G401 (cell line): ENCODE data around the gene CCR5AS.
A peak's percentile ranks its signal among the peaks of the same experiment; 100 is the strongest.
"Not testable (repeated sequence)": the region's sequence is repeated elsewhere in the genome, so short reads cannot be mapped to it uniquely, and the experiment has no call there.

Source experiments
- DNase-seq: peaks from one replicate; pipeline ENCODE4 v3.0.0-alpha.2; 2015; ENCODE audit warnings: low spot score
- in situ Hi-C: cut with HindIII; loops from 2 replicates; pipeline ENCODE4 v1.10.0; 2016; ENCODE audit warnings: low sequenced_read_pairs, mixed read lengths

CCR5AS gene

GRCh38 chr3:46389306-46389705 lies 17.6 kb downstream of the CCR5AS start:
- DNase-seq, result no peak

DNA sequence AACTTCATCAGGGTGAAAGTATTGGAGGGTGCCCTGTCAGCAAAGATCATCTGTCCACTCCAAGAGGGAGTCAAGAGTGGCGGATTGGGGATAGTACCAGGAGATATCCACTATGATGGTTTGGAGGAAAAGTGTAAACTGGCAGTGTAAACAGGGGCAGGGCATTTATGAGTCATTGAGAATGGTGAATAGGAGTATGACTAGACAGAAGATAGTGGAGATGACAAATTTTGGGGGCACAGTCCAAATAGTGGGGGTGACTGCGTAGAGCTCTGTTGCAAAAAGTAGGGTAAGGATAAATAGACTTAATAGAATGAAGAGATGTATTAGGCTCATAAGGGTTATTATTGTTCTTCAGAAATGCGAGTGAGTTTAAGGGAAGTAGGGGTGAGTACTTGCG lies 18.0 kb downstream of the CCR5AS start:
- in situ Hi-C loops, DNase-seq: not testable (repeated sequence)

More at GRCh38 chr3:46389306-46389705, 17.6 kb downstream of the CCR5AS start:
- in situ Hi-C loops, result no loop called here

- no peak for DNase-seq
- in situ Hi-C loops, result no loop called here
Observed at GRCh38 chr3:46386205-46386604, 20.7 kb downstream of the CCR5AS start.

- in situ Hi-C loops, result no loop called here
- no peak for DNase-seq
Observed at GRCh38 chr3:46383951-46384330, 22.9 kb downstream of the CCR5AS start.

- no peak for DNase-seq
- in situ Hi-C loops, result no loop called here
Observed at GRCh38 chr3:46383211-46383950, 23.5 kb downstream of the CCR5AS start.

- DNase-seq, result no peak
- in situ Hi-C loops, result no loop called here
Observed at GRCh38 chr3:46381625-46382024, 25.2 kb downstream of the CCR5AS start.

DNA sequence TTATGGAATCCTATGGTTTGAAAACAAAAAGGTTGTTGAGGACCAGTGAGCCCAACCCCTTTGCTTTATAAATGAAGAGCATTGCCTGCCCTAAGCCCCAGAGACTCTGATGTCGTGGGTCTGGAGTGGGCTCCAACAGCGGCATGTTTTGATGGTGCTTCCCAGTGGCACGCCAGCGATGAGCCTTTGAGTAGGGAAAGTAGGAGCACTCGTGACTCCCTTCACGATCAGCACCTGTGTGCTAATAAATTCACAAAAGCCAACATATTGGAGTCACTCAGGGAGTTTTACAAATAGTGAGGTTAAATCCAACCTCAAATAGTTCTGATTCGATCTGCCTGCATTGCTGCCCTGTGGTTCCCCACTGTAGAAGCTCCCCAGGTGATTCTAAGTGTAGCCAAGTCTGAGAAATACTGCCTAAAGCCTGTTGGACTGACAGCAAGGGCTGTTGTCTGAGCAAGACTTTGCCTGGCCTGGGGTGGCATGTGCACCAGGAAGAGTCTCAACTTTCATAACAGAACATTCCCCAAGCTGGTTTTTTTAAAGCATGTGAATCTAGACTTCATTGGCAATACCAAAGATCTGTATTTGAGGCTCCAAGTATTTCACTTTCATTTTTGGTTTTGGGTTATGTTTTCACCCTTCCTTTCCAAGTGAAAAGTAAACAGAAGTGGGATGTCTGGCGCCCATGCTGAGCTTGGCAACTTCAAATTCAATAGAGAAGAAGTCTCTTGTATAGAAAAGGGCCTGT lies 26.2 kb downstream of the CCR5AS start:
- no peak for DNase-seq
- in situ Hi-C loops, result no loop called here

- peak; percentile 57 for DNase-seq
- in situ Hi-C loops, result no loop called here
Observed at GRCh38 chr3:46378426-46378942, 28.4 kb downstream of the CCR5AS start.

- no peak for DNase-seq
- in situ Hi-C loops, result no loop called here
Observed at GRCh38 chr3:46375814-46376213, 31.1 kb downstream of the CCR5AS start.

DNA sequence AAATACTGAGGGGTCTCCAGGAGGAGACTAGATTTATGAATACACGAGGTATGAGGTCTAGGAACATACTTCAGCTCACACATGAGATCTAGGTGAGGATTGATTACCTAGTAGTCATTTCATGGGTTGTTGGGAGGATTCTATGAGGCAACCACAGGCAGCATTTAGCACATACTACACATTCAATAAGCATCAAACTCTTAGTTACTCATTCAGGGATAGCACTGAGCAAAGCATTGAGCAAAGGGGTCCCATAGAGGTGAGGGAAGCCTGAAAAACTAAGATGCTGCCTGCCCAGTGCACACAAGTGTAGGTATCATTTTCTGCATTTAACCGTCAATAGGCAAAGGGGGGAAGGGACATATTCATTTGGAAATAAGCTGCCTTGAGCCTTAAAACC lies 31.6 kb downstream of the CCR5AS start:
- in situ Hi-C loops, result no loop called here
- DNase-seq, result no peak

GRCh38 chr3:46374755-46375154 lies 32.1 kb downstream of the CCR5AS start:
- in situ Hi-C loops, result no loop called here
- no peak for DNase-seq

GRCh38 chr3:46372492-46373359 lies 34.1 kb downstream of the CCR5AS start:
- peak; percentile 18 for DNase-seq
- in situ Hi-C loops, result no loop called here

DNA sequence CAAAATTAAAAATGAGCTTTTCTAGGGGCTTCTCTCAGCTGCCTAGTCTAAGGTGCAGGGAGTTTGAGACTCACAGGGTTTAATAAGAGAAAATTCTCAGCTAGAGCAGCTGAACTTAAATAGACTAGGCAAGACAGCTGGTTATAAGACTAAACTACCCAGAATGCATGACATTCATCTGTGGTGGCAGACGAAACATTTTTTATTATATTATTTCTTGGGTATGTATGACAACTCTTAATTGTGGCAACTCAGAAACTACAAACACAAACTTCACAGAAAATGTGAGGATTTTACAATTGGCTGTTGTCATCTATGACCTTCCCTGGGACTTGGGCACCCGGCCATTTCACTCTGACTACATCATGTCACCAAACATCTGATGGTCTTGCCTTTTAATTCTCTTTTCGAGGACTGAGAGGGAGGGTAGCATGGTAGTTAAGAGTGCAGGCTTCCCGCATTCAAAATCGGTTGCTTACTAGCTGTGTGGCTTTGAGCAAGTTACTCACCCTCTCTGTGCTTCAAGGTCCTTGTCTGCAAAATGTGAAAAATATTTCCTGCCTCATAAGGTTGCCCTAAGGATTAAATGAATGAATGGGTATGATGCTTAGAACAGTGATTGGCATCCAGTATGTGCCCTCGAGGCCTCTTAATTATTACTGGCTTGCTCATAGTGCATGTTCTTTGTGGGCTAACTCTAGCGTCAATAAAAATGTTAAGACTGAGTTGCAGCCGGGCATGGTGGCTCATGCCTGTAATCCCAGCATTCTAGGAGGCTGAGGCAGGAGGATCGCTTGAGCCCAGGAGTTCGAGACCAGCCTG lies 35.1 kb downstream of the CCR5AS start:
- DNase-seq, result no peak
- in situ Hi-C loops, result no loop called here

DNA sequence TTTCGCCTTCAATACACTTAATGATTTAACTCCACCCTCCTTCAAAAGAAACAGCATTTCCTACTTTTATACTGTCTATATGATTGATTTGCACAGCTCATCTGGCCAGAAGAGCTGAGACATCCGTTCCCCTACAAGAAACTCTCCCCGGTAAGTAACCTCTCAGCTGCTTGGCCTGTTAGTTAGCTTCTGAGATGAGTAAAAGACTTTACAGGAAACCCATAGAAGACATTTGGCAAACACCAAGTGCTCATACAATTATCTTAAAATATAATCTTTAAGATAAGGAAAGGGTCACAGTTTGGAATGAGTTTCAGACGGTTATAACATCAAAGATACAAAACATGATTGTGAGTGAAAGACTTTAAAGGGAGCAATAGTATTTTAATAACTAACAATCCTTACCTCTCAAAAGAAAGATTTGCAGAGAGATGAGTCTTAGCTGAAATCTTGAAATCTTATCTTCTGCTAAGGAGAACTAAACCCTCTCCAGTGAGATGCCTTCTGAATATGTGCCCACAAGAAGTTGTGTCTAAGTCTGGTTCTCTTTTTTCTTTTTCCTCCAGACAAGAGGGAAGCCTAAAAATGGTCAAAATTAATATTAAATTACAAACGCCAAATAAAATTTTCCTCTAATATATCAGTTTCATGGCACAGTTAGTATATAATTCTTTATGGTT lies 35.9 kb downstream of the CCR5AS start, which contains the start of gene CCR5:
TSS of gene CCR5 (plus strand) at position 108 of the 680 bp plus-strand sequence. CDS start 1,957 bp downstream, outside the sequence.
- in situ Hi-C loops, result no loop called here
- DNase-seq, result no peak

DNA sequence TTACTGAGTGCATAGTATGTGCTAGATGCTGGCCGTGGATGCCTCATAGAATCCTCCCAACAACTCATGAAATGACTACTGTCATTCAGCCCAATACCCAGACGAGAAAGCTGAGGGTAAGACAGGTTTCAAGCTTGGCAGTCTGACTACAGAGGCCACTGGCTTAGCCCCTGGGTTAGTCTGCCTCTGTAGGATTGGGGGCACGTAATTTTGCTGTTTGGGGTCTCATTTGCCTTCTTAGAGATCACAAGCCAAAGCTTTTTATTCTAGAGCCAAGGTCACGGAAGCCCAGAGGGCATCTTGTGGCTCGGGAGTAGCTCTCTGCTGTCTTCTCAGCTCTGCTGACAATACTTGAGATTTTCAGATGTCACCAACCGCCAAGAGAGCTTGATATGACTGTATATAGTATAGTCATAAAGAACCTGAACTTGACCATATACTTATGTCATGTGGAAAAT lies 37.2 kb downstream of the CCR5AS start:
- DNase-seq, result no peak
- in situ Hi-C loops, result no loop called here

DNA sequence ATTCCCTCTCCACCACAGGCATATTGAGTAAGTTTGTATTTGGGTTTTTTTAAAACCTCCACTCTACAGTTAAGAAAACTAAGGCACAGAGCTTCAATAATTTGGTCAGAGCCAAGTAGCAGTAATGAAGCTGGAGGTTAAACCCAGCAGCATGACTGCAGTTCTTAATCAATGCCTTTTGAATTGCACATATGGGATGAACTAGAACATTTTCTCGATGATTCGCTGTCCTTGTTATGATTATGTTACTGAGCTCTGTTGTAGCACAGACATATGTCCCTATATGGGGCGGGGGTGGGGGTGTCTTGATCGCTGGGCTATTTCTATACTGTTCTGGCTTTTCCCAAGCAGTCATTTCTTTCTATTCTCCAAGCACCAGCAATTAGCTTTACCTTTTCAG lies 37.7 kb downstream of the CCR5AS start:
- no peak for DNase-seq
- in situ Hi-C loops, result no loop called here

GRCh38 chr3:46368569-46368968 lies 38.3 kb downstream of the CCR5AS start:
- in situ Hi-C loops, result no loop called here
- no peak for DNase-seq

DNA sequence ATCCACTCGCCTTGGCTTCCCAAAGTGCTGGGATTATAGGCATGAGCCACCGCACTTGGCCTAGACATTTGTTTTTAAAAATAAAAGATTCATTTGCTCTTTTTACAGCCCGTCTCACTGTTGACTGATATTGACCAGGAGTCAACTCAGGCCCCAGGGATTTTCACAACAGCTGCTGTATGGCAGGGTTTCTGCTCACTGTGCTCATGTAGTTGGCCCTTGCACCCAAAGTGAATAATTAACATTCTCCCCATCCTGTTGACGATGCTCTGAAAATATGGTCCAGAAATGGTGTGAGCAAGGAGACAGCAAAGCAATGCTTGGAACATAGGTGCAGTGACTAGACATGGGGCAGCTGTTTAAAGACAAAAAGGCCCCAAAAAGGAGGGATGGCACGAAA lies 39.1 kb downstream of the CCR5AS start:
- in situ Hi-C loops, result no loop called here
- DNase-seq, result no peak
